ENCODE results near the gene WASF3.

- TF ChIP-seq, protein P1, sequence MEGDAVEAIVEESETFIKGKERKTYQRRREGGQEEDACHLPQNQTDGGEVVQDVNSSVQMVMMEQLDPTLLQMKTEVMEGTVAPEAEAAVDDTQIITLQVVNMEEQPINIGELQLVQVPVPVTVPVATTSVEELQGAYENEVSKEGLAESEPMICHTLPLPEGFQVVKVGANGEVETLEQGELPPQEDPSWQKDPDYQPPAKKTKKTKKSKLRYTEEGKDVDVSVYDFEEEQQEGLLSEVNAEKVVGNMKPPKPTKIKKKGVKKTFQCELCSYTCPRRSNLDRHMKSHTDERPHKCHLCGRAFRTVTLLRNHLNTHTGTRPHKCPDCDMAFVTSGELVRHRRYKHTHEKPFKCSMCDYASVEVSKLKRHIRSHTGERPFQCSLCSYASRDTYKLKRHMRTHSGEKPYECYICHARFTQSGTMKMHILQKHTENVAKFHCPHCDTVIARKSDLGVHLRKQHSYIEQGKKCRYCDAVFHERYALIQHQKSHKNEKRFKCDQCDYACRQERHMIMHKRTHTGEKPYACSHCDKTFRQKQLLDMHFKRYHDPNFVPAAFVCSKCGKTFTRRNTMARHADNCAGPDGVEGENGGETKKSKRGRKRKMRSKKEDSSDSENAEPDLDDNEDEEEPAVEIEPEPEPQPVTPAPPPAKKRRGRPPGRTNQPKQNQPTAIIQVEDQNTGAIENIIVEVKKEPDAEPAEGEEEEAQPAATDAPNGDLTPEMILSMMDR (IDR thresholded peaks at IDR 0.05), result no peak
- no peak for TF ChIP-seq POLR2A (IDR thresholded peaks at IDR 0.05)
Observed at GRCh38 chr13:26529441-26529840, 28.0 kb upstream of the WASF3 start.
